Measurements from ENCODE around the gene ABHD2. TPM values are rescaled to one million over a fixed set of nuclear protein-coding genes. Genes with fewer than 3 reads are reported as not detected.

ABHD2 gene
- polyA plus RNA-seq, 3 donors, result 30.8 to 67.1 (median 37.3) TPM

- no peak for TF ChIP-seq CTCF (IDR thresholded peaks at IDR 0.05)
- peaks cover 34% of the 10 kb centered on the region for H4K20me1 ChIP-seq (ENCODE audit: insufficient read depth, low read length)
- no peak overlapping the region for H3K9ac ChIP-seq (ENCODE audit: insufficient read depth, low read length, poor library complexity, severe bottlenecking)
- H3K27me3 Mint-ChIP-seq (ENCODE audit: low read depth in 3 of 3), result peaks cover 0 to 2% (median 0%) of the 10 kb centered on the region in 3 donors
- H3K27me3 ChIP-seq (ENCODE audit: control insufficient read depth in 2 of 2, insufficient read depth in 2 of 2, low read length in 2 of 2), result no peaks in the 10 kb centered on the region
- WGBS (ENCODE audit: insufficient coverage), result 80% methylated on average over 6 of the region's 12 CpGs
- H3K4me2 ChIP-seq (replicated peaks; ENCODE audit: extremely low read depth, low read length, poor library complexity, severe bottlenecking), result no peak overlapping the region
- peaks cover 45% of the 10 kb centered on the region in 2 donors for H3K36me3 Mint-ChIP-seq
- no peak overlapping the region for H3K4me3 ChIP-seq (replicated peaks in 1 of 3; ENCODE audit: low read depth in 2 of 3, low read length in 3 of 3)
- DNase-seq, result no peak
- no peak overlapping the region for H2AFZ ChIP-seq (ENCODE audit: insufficient read depth, low read depth, low read length, poor library complexity, severe bottlenecking)
- intact Hi-C loops (cut with micrococcal nuclease), result no loop called here
- H3K4me3 Mint-ChIP-seq, result no peak overlapping the region
- H3K9me3 ChIP-seq (replicated peaks in 1 of 2; ENCODE audit: control insufficient read depth in 1 of 2, insufficient read depth in 1 of 2, low read length in 2 of 2), result no peaks in the 10 kb centered on the region
- H3K4me1 Mint-ChIP-seq, result peaks cover 16% of the 10 kb centered on the region
- H3K27ac ChIP-seq (ENCODE audit: low read depth in 1 of 2, low read length in 2 of 2), result peak overlapping the region in 1 of 2 donors; percentile 20
- H3K27ac Mint-ChIP-seq, result peak overlapping the region in 4 of 7 donors; percentile 6 to 86 (median 66)
- H3K79me2 ChIP-seq (ENCODE audit: insufficient read depth, low read length), result peaks cover 45% of the 10 kb centered on the region
- H3K36me3 ChIP-seq (replicated peaks in 1 of 2; ENCODE audit: control insufficient read depth in 1 of 2, insufficient read depth in 2 of 2, low read length in 2 of 2), result peaks cover 43 to 46% of the 10 kb centered on the region in 2 donors
- H3K4me1 ChIP-seq (ENCODE audit: control insufficient read depth in 1 of 2, insufficient read depth in 2 of 2, low read length in 2 of 2), result peaks cover 8 to 15% of the 10 kb centered on the region in 2 donors
- no peaks in the 10 kb centered on the region for H3K9me3 Mint-ChIP-seq
Observed at GRCh38 chr15:89150762-89151664, 62.8 kb downstream of the ABHD2 start.

GRCh38 chr15:89155122-89155521 is 66.9 kb downstream of the ABHD2 start:
- no peak for DNase-seq
- H3K4me3 ChIP-seq (replicated peaks in 1 of 3; ENCODE audit: low read depth in 2 of 3, low read length in 3 of 3), result no peak overlapping the region
- no peaks in the 10 kb centered on the region for H3K9me3 ChIP-seq (replicated peaks in 1 of 2; ENCODE audit: control insufficient read depth in 1 of 2, insufficient read depth in 1 of 2, low read length in 2 of 2)
- peak overlapping the region in 1 of 2 donors; percentile 36 for H3K27ac ChIP-seq (ENCODE audit: low read depth in 1 of 2, low read length in 2 of 2)
- peaks cover 2% of the 10 kb centered on the region in 3 donors for H3K27me3 Mint-ChIP-seq (ENCODE audit: low read depth in 3 of 3)
- peaks cover 8 to 12% of the 10 kb centered on the region in 2 donors for H3K4me1 ChIP-seq (ENCODE audit: control insufficient read depth in 1 of 2, insufficient read depth in 2 of 2, low read length in 2 of 2)
- peak overlapping the region in 3 of 7 donors; percentile 24 to 61 (median 57) for H3K27ac Mint-ChIP-seq
- H3K9me3 Mint-ChIP-seq, result no peaks in the 10 kb centered on the region
- no peaks in the 10 kb centered on the region for H3K27me3 ChIP-seq (ENCODE audit: control insufficient read depth in 2 of 2, insufficient read depth in 2 of 2, low read length in 2 of 2)
- no peak overlapping the region for H2AFZ ChIP-seq (ENCODE audit: insufficient read depth, low read depth, low read length, poor library complexity, severe bottlenecking)
- H3K79me2 ChIP-seq (ENCODE audit: insufficient read depth, low read length), result peaks cover 20% of the 10 kb centered on the region
- H3K4me1 Mint-ChIP-seq, result peaks cover 10% of the 10 kb centered on the region
- H3K4me2 ChIP-seq (replicated peaks; ENCODE audit: extremely low read depth, low read length, poor library complexity, severe bottlenecking), result no peak overlapping the region
- TF ChIP-seq CTCF (IDR thresholded peaks at IDR 0.05), result no peak
- peaks cover 31% of the 10 kb centered on the region for H4K20me1 ChIP-seq (ENCODE audit: insufficient read depth, low read length)
- WGBS (ENCODE audit: insufficient coverage), result 94% methylated on average over 9 of the region's 10 CpGs
- H3K9ac ChIP-seq (ENCODE audit: insufficient read depth, low read length, poor library complexity, severe bottlenecking), result no peak overlapping the region
- intact Hi-C loops (cut with micrococcal nuclease), result no loop called here
- H3K36me3 ChIP-seq (replicated peaks in 1 of 2; ENCODE audit: control insufficient read depth in 1 of 2, insufficient read depth in 2 of 2, low read length in 2 of 2), result peaks cover 63 to 87% of the 10 kb centered on the region in 2 donors
- H3K4me3 Mint-ChIP-seq, result no peak overlapping the region
- peaks cover 73 to 78% of the 10 kb centered on the region in 2 donors for H3K36me3 Mint-ChIP-seq
